Activated CD4-positive, alpha-beta T cell treated with anti-CD3 and anti-CD28 coated beads for 24 hours (primary cell): ENCODE data around the gene MUC5AC.
"Not testable (repeated sequence)": the region's sequence is repeated elsewhere in the genome, so short reads cannot be mapped to it uniquely, and the experiment has no call there.

Experiments used
- DNase-seq, 2 donors: peaks; one replicate each; pipeline ENCODE4 v3.0.0-alpha.2; 2020; ENCODE audit warnings: low read depth in 2 of 2

The MUC5AC gene

DNA sequence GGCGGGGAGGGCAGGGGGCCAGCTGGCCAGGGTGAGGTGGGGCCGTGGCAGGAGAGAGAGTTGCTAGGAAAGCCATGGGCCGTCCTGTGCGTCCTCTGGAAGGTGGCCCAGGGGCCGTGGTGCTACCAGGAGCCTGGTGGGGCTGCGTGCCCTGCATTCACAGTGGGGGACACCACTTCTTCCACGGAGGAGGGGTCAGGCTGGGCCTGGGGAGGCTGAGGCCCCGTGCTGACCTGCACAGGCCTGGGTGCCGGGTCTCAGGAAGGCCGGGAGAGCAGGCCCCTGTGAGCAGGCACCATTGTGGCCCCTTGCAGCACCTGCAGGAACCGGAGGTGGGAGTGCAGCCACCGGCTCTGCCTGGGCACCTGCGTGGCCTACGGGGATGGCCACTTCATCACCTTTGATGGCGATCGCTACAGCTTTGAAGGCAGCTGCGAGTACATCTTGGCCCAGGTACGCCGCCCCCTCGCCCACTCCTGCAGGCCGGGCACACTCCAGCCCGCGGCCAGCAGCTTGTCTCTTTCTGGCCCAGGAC lies 77.1 kb downstream of the MUC5AC start:
- DNase-seq: no peak

DNA sequence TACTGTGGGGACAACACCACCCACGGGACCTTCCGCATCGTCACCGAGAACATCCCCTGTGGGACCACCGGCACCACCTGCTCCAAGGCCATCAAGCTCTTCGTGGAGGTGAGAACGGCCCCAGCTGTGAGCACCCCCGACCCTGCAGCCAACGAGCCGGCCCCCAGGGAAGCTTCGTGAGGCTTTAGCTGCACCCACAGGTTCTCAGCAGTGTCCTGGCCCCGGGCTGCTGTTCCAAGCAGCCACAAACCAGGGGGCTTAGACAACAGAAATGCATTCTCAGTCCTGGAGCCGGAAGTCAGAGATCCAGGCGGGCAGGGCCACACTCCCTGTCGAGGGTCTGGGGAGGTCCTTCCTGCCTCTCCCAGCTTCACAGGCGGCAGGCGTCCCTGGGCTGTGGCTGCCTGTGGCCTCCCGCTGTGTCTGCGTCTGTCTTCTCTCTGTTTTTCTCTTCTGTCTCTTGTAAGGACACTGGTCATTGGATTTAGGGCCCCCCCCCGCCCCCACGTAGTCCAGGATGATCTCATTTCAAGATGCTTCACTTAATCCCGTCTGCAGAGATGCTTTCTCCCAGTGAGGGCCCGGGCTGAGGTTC lies 77.7 kb downstream of the MUC5AC start:
- DNase-seq: no peak

- no peak for DNase-seq
These were observed 78.2 kb downstream of the MUC5AC start for GRCh38 chr11:1235901-1236315.

DNA sequence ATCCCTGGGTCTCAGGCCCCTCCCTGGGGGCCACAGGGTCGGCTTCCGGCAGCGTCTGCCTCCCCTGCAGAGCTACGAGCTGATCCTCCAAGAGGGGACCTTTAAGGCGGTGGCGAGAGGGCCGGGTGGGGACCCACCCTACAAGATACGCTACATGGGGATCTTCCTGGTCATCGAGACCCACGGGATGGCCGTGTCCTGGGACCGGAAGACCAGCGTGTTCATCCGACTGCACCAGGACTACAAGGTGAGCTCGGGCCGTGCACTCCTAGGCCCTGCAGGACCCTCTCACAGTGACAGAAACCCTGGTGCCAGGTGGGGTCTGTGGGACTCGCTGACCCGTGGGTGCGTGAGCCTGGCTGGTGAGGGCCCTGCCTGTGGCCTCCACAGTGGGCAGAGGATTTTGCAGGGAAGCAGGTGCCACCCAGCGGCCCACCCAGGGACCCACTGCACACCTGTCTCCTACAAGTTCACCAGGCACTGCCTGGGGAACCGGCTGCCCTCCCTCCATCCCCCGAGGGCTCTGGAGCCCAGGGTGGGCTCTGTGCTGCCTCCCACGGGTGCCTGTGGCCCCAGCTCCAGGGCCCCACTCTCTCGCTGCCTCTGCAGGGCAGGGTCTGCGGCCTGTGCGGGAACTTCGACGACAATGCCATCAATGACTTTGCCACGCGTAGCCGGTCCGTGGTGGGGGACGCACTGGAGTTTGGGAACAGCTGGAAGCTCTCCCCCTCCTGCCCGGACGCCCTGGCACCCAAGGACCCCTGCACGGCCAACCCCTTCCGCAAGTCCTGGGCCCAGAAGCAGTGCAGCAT lies 78.8 kb downstream of the MUC5AC start:
- no peak for DNase-seq

GRCh38 chr11:1237128-1237580 lies 79.4 kb downstream of the MUC5AC start:
- DNase-seq: no peak

DNA sequence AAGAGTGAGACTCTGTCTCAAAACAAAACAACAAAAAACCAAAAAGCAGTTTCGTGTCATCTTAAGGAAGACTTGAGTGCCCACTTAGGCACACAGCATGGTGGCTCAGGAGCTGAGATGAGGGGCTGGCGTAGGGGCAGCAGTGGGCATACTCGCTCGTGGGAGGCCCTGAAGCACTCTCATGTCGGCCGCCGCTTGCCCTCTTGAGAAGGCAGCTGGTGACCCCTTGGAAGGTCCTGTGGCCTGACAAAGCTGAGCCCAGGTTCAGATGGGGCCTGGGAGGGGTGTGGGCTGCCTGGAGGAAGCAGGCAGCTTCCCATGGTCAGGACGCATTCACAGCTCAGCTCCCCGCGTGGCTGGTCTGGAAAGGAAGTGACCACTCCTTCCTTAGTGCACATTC lies 80.1 kb downstream of the MUC5AC start:
- DNase-seq: no peak

DNA sequence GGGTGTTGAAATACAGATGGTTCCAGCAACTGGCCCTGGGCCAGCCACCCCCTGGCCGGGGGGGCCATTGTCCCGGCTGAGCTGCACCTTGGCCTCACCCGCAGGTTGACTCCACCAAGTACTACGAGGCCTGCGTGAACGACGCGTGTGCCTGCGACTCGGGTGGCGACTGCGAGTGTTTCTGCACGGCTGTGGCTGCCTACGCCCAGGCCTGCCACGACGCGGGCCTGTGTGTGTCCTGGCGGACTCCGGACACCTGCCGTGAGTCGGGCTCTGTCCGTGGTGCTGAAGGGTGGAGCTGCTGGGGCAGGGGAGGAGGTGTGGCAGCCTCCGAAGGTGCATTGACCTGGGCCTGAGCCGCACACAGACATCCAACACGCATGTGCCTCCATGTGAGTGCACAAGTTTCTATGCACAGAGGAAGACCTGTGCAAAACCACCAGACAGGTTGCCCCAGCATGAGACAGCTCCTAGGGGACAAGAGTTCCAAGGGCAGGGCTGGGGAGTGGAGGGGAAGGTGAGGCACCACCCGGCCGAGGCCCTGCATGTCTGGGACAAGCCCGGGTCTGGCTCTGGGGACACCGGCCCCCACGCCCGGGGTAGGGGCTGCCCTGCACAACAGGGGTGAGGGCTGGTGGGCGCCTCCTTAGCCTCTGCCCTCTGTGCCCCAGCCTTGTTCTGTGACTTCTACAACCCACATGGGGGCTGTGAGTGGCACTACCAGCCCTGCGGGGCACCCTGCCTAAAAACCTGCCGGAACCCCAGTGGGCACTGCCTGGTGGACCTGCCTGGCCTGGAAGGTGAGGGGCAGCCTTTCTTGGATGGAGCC lies 81.2 kb downstream of the MUC5AC start:
- DNase-seq: no peak

DNA sequence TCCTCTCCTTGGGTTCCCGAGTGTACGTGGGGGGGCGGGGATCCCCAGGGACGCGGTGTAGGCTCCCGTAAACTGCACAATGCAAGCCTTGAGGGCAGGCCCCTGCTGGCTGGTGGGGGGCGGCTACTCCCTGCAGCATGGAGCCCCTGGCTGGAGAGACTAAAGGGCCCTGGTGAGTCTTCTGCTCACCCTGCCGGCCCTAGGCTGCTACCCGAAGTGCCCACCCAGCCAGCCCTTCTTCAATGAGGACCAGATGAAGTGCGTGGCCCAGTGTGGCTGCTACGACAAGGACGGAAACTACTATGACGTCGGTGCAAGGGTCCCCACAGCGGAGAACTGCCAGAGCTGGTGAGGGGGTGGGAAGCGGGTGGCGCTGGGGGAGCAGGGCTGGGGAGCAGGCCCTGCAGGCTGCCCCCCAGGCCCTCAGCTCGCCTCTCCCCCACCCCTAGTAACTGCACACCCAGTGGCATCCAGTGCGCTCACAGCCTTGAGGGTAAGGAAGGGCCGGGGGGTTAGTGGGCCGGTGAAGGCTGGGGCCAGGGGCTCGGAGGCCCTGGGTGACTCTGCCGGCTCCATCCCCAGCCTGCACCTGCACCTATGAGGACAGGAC lies 81.9 kb downstream of the MUC5AC start:
- no peak for DNase-seq

- DNase-seq: no peak
These were observed 83.0 kb downstream of the MUC5AC start for GRCh38 chr11:1240771-1241170.

DNA sequence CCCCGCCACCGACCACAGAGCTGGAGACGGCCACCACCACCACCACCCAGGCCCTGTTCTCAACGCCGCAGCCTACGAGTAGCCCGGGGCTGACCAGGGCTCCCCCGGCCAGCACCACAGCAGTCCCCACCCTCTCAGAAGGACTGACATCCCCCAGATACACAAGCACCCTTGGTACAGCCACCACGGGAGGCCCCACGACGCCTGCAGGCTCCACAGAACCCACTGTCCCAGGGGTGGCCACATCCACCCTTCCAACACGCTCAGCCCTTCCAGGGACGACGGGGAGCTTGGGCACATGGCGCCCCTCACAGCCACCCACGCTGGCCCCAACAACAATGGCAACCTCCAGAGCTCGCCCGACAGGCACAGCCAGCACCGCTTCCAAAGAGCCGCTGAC lies 84.0 kb downstream of the MUC5AC start:
- DNase-seq: no peak

GRCh38 chr11:1242289-1242688 lies 84.5 kb downstream of the MUC5AC start:
- DNase-seq: no peak

GRCh38 chr11:1242751-1243150 lies 85.0 kb downstream of the MUC5AC start:
- not testable (repeated sequence) for DNase-seq

- DNase-seq: not testable (repeated sequence)
These were observed 85.8 kb downstream of the MUC5AC start for GRCh38 chr11:1243521-1243920.

GRCh38 chr11:1244557-1244956 lies 86.8 kb downstream of the MUC5AC start:
- not testable (repeated sequence) for DNase-seq

DNA sequence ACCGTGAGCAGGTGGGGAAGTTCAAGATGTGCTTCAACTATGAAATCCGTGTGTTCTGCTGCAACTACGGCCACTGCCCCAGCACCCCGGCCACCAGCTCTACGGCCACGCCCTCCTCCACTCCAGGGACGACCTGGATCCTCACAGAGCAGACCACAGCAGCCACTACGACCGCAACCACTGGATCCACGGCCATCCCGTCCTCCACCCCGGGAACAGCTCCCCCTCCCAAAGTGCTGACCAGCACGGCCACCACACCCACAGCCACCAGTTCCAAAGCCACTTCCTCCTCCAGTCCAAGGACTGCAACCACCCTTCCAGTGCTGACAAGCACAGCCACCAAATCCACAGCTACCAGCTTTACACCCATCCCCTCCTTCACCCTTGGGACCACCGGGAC lies 88.0 kb downstream of the MUC5AC start:
- not testable (repeated sequence) for DNase-seq

DNA sequence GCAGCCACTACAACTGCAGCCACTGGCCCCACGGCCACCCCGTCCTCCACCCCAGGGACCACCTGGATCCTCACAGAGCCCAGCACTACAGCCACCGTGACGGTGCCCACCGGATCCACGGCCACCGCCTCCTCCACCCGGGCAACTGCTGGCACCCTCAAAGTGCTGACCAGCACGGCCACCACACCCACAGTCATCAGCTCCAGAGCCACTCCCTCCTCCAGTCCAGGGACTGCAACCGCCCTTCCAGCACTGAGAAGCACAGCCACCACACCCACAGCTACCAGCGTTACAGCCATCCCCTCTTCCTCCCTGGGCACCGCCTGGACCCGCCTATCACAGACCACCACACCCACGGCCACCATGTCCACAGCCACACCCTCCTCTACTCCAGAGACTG lies 88.5 kb downstream of the MUC5AC start:
- DNase-seq: not testable (repeated sequence)

- DNase-seq: not testable (repeated sequence)
These were observed 89.3 kb downstream of the MUC5AC start for GRCh38 chr11:1247026-1247425.

DNA sequence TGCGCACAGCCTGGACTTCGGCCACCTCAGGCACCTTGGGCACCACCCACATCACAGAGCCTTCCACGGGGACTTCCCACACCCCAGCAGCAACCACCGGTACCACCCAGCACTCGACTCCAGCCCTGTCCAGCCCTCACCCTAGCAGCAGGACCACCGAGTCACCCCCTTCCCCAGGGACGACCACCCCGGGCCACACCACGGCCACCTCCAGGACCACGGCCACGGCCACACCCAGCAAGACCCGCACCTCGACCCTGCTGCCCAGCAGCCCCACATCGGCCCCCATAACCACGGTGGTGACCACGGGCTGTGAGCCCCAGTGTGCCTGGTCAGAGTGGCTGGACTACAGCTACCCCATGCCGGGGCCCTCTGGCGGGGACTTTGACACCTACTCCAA lies 91.2 kb downstream of the MUC5AC start:
- not testable (repeated sequence) for DNase-seq

GRCh38 chr11:1250411-1250810 lies 92.7 kb downstream of the MUC5AC start:
- not testable (repeated sequence) for DNase-seq
